ENCODE data around the gene FAM47E. TPM values are rescaled to one million over a fixed set of nuclear protein-coding genes. Genes with fewer than 3 reads are reported as not detected.

Gene FAM47E
- total and polyA plus RNA-seq, 2 of the 13 experiments (the other 11 are each of a cell fraction or from before 2014, with no cell fraction given) = 0.33 to 0.66 TPM

- TF ChIP-seq ZBTB43 (CRISPR knock-in tag; conservative IDR thresholded peaks at IDR 0.05) (peak; percentile 44; the same call in 1 of the 2 replicates), SMARCE1 (IDR thresholded peaks at IDR 0.05; ENCODE audit: borderline replicate concordance) (no peak), ZNF350 (CRISPR knock-in tag; IDR thresholded peaks at IDR 0.05; ENCODE audit: borderline replicate concordance, low read depth) (no peak), ZNF260 (CRISPR knock-in tag; IDR thresholded peaks at IDR 0.05; ENCODE audit: borderline replicate concordance, low read depth) (no peak), BORCS8-MEF2B (CRISPR knock-in tag; IDR thresholded peaks at IDR 0.05) (peak; percentile 12; the same call in 1 of the 2 replicates), EZH2 (conservative IDR thresholded peaks at IDR 0.05; ENCODE audit: low read depth, low read length) (no peak), MXI1 (IDR thresholded peaks at IDR 0.05; ENCODE audit: borderline replicate concordance, low read depth, low read length) (peak; percentile 62; the same call in 1 of the 3 replicates), CBFB (CRISPR knock-in tag; IDR thresholded peaks at IDR 0.05) (no peak), ZMAT3 (CRISPR knock-in tag; conservative IDR thresholded peaks at IDR 0.05) (no peak), XRCC5 (optimal IDR thresholded peaks at IDR 0.05; ENCODE audit: low read length) (no peak), NFKB2 (CRISPR knock-in tag; IDR thresholded peaks at IDR 0.05; ENCODE audit: borderline replicate concordance) (peak; percentile 36; the same call in 1 of the 2 replicates), KLF11 (CRISPR knock-in tag; IDR thresholded peaks at IDR 0.05) (no peak), MIER3 (CRISPR knock-in tag; IDR thresholded peaks at IDR 0.05; ENCODE audit: borderline replicate concordance) (peak; percentile 83; the same call in 1 of the 2 replicates), ZFX (CRISPR knock-in tag; IDR thresholded peaks at IDR 0.05; ENCODE audit: low read depth) (peak; percentile 97), POGK (CRISPR knock-in tag; conservative IDR thresholded peaks at IDR 0.05) (0 out of 2 replicates have a peak, but pooled peaks have one; percentile 83), EEA1 (CRISPR knock-in tag; IDR thresholded peaks at IDR 0.05; ENCODE audit: borderline replicate concordance) (no peak), SIN3B (IDR thresholded peaks at IDR 0.05; ENCODE audit: low read length) (no peak), SKI (IDR thresholded peaks at IDR 0.05; ENCODE audit: partially characterized antibody) (peak; percentile 60), ZBTB21 (CRISPR knock-in tag; IDR thresholded peaks at IDR 0.05) (no peak), ZIK1 (CRISPR knock-in tag; IDR thresholded peaks at IDR 0.05; ENCODE audit: borderline replicate concordance, low read depth) (peak; percentile 74), CEBPB (IDR thresholded peaks at IDR 0.05; ENCODE audit: borderline replicate concordance, low read depth, low read length) (no peak), HBP1 (CRISPR knock-in tag; IDR thresholded peaks at IDR 0.05; ENCODE audit: low read depth) (no peak; the same call in none of the 2 replicates), POLR2G (IDR thresholded peaks at IDR 0.05; ENCODE audit: low read depth, low read length) (peak; percentile 79), ZNF264 (CRISPR knock-in tag; IDR thresholded peaks at IDR 0.05) (no peak), ZFP62 (CRISPR knock-in tag; IDR thresholded peaks at IDR 0.05) (no peak), CEBPG (CRISPR knock-in tag; IDR thresholded peaks at IDR 0.05) (no peak)
These were observed 37.9 kb upstream of the FAM47E start, which contains the start of gene SCARB2 (continued) for GRCh38 chr4:76213415-76214176.
